NB4 (cell line): ENCODE data around the gene GPR39.

Experiments used
- CTCF ChIP-seq: IDR thresholded peaks from one replicate; pipeline ENCODE4 v1.5.1; 2012; ENCODE audit warnings: low read depth, low read length
- MYC ChIP-seq: IDR thresholded peaks from 2 replicates; pipeline ENCODE4 v1.6.1; 2011; ENCODE audit warnings: low read depth, low read length
- POLR2A ChIP-seq: IDR thresholded peaks from 2 replicates; pipeline ENCODE4 v1.6.1; 2011; ENCODE audit warnings: mild to moderate bottlenecking; ENCODE audit not compliant: insufficient read length; ENCODE audit errors: extremely low read depth

- no peak for TF ChIP-seq CTCF
- TF ChIP-seq MYC: no peak
- TF ChIP-seq POLR2A: no peak
Observed at GRCh38 chr2:132645722-132646539, 229.3 kb downstream of the GPR39 start.
